ENCODE results near the gene EHHADH.
A peak's percentile ranks its signal among the peaks of the same experiment; 100 is the strongest.
"Not testable (repeated sequence)": the region's sequence is repeated elsewhere in the genome, so short reads cannot be mapped to it uniquely, and the experiment has no call there.

EHHADH gene

DNA sequence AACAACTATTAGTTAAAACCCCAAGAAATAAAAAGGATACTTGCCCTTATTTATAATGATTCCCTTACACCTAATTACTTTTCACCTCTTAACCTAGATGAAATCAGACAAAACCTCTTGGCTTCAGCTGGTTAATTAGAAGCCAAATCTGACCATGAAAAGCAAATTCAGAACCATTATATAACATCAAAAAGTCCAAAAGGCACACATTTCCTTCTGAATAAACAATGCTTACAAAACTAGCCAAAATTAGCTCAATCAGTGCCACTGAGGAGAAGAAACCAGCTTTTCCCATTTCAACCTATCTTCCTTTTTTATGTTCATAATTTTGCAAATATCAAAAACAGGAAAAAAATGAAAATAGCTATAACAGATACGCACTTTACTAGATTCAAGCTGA is 3.2 kb downstream of the EHHADH start:
- DNase-seq, result no peak

- DNase-seq, result no peak
Measured at GRCh38 chr3:185250247-185250646, 3.6 kb downstream of the EHHADH start.

DNA sequence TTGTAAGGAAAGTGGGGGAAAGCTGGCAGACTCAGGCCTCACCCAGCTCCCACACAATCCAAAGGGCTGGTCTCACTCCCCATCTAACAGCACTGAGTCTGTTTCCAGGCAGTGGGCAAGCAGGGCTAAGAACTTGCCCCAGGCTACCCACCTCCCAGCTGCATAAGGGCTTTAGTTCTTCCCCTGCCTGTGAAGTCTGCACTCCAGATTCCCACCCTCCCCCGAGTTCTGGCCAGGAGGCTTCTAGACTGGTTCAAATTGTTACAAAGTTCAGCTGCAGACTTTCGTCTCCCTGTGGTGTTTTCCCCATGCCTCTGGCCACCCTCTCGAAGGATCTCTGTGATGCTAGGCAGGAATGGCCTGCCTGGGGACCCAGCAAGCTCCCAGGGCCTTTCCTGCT is 11.2 kb downstream of the EHHADH start:
- DNase-seq, result no peak

DNA sequence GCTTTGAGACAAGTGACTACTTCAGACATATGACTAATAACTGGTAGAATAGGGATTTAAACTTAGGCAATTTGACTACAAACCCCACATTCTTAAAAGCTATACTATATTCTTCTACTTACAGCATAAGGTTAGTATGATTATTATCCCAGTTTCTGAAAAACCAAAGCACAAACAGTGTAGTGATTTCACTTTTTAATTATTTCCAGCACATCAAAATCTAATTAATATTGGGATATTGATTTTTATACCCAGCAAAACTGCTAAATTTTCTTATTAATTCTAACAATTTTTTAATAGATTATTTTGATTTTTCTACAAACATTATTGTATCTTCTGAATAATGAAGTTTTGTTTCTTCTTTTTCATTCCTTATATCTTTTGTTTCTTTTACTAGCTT is 16.9 kb downstream of the EHHADH start:
- no peak for DNase-seq

- DNase-seq, result no peak
Measured at GRCh38 chr3:185233328-185233727, 20.5 kb downstream of the EHHADH start.

DNA sequence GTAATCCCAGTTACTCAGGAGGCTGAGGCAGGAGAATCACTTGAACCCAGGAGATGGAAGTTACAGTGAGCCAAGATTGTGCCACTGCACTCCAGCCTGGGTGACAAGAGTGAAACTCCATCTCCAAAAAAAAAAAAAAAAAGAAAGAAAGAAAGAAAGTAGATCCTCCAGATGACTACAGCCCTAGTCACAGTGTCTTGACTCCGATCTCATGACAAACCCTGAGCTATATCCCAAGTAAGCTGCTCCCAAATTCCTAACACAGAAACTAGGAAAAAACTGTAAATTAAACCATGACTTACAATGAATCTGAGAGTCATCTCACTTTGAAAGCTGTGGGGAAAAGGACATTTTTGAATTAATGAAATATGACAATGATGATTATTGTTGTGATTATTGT is 27.3 kb downstream of the EHHADH start:
- DNase-seq, result not testable (repeated sequence)

DNA sequence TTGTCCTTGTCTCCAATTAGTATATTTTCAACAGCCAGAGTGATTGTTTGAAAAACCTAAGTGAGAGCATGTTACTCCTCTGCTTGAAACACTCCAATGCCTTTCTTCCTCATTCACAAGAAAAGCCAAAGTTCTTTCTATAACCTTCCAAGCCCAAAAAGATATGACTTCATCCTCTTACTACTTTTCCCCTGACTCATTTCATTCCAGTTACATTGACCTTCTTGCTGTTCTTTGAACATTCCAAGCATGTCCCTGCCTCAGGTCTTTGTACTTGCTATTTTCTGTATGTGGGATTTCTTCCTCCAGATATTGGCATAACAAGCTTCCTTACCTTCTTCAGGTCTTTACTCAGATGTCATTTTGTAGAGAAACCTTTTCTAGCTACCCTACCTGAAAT is 28.3 kb downstream of the EHHADH start:
- no peak for DNase-seq

GRCh38 chr3:185225080-185225479 is 28.8 kb downstream of the EHHADH start:
- DNase-seq, result no peak

GRCh38 chr3:185221203-185221602 is 32.6 kb downstream of the EHHADH start:
- no peak for DNase-seq

- peak; percentile 17 for DNase-seq
Measured at GRCh38 chr3:185216607-185216958, 37.3 kb downstream of the EHHADH start.

- no peak for DNase-seq
Measured at GRCh38 chr3:185215873-185216606, 37.8 kb downstream of the EHHADH start.

DNA sequence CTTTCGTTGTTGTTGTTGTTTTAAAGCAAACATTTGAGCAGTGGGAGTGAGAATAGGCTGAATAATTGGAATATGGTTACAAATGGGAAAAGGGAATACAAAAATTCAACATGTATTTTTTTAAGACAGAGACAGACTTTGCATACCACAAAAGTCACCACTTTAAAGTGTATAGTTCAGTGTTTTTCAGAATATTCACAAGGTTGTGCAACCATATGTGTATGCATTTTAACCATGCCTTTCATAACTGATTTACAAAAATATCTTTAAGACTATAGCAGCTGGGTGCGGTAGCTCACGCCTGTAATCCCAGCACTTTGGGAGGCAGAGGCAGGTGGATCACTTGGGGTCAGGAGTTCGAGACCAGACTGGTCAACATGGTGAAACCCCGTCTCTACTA is 41.3 kb downstream of the EHHADH start:
- DNase-seq, result no peak

- DNase-seq, result no peak
Measured at GRCh38 chr3:185212086-185212485, 41.8 kb downstream of the EHHADH start.

DNA sequence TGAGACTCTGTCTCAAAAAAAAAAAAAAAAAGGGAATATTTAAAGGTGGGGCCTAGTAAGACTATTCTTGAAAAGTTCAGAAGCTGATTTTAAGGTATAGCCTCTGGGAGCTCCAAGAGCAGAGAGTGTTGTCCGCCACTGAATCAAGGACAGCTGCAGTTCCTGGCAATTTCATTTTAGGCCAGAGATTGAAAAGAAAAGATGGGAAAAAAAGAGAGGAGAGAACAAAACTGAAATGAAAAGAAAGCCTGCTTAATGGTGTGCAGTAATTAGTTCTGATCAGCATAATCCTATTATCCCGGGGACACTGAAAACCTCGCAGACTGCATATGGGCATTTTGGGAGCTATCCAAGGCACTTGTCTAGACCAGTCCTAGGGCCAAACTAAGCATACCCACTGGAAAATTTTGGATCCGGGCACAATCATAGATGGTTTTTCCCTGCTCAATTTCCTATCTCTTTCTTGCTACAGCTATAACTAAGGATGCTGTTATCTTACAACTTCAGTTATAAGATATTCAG is 43.2 kb downstream of the EHHADH start:
- no peak for DNase-seq

DNA sequence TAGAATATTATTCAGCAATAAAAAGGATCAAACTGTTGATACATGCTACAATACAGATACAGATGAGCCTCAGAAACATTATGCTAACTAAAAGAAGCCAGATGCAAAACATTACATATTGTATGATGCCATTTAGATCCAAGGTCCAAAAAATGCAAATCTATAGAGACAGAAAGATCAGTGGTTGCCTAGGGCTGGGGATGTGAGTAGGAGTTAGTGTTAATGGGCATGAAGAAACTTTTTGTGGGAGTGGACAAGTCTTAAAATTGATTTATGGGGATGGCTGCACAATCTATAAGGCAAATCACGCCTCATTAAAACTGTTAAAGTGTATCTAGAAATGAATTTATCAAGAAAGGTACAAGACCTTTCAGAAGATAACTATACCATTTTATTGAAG is 45.0 kb downstream of the EHHADH start:
- DNase-seq, result no peak

DNA sequence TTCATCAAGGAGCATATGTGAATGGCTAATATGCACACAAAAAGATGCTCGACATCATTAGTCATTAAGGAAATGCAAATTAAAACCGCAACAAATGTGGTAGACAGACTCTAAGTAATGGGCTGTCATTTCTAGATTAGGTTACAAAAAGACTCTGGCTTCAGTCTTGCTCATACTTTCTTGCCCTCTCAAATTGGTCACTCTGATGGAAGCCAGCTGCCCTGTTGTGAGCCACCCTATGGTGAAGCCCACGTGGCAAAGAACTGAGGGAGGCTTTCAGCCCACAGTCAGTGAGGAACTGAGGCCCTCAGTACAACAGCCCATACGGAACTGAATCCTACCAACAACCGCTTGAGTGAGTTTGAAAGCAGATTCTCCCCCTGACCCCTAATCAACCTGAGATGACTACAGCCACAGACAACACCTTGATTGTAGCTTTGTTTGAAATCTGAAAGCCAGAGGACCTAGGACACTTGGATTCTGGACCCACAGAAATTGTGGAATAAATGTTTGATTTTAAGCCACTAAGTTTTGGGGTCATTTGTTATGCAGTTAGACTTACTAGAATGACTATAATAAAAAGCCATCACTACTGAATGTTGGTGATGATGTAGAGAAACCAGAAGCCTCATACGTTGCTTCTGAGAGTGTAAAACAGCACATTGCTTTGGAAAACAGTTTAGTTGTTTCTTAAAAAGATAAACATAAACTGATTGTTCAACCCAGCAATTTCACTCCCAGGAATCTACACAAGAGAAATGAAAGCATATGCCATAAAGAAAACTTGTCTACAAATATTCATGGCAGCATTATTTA is 45.7 kb downstream of the EHHADH start:
- no peak for DNase-seq

- no peak for DNase-seq
Measured at GRCh38 chr3:185207481-185207880, 46.4 kb downstream of the EHHADH start.

DNA sequence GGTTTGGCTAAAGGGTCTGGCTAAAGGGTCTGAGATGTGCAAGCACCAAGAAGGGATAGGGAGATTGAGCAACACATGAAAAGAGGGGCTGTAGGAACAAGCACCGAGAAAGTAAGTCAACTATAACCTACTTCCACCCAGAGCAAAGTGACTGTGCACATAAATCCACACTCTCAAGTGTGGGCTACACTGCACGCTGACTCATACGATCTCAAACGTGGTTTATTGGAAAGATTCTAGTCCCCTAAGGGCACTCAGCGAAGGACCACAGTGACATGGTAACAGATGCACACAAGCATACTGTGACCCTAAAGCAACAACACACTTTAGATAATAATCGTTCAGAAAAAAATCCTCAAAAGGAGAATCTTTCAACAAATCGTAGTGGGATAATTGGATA is 48.0 kb downstream of the EHHADH start:
- no peak for DNase-seq

- DNase-seq, result no peak
Measured at GRCh38 chr3:185204894-185205293, 49.0 kb downstream of the EHHADH start.

DNA sequence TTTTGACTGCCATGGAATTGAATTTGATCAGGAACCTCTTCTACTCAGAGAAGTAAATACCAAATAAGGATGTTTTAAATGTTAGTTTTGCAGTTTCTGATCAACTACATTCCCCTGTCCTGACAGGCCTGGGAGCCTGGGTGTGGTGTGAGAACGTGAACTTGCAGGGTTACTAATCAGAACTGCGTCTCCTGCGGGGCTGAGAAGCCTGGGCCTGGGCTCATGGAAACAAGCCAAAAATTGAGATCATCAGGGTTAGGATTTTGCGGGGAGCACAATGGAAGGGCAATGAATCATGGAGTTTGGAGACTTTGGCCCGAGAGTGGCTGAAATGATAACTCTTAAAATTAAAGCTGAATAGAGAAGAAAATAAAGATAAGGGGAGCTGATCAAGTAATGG is 53.2 kb downstream of the EHHADH start:
- no peak for DNase-seq

DNA sequence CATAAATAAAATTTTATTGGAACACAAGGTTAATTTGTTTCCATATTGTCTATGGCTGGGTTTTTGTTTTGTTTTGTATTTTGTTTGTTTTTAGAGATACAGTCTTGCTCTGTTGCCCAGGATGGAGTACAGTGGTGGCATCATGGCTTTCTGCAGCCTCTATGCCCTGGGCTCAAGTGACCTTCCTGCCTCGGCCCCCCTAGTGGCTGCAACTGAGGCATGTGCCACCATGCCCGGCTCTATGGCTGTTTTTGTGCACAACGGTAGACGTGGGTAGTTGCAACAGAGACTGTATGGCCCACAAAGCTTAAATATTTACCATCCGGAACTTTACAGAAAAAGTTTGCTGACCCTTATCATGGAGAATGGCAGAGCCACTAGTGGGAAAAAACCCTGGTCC is 54.2 kb downstream of the EHHADH start:
- no peak for DNase-seq

DNA sequence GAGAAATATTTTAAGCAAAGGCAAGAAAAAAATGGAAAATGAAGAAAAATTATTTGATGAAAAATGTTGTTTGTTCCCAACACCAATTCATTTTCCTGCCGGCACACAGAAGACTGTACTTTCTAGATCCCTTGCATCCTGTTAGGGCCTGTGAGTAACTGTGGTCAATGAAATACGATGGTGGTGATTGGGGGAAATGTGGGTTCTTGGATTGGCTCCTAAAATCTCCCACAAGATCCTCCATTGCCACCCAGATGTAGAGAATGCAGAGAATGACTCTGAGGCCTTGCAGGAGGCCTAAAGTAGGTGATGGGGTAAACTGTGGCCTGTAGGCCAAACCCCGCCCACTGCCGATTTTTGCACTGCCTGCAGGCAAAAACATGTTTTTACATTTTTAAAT is 54.6 kb downstream of the EHHADH start:
- no peak for DNase-seq

GRCh38 chr3:185197068-185197467 is 56.8 kb downstream of the EHHADH start:
- no peak for DNase-seq

DNA sequence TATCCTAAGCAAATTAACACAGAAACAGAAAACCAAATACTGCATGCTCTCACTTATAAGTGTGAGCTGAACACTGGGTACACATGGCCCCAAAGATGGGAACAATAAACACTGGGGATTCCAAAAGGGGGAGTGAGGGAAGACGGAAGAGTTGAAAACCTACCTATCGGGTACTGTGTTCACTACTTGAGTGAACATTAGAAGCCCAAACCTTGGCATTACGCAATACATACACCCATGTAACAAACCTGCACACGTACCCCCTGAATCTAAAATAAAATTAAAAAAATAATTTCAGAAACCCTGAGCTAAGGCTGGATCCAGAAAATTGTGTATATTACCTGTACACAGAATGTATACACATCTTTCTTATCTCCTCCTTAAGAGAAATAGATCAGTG is 58.2 kb downstream of the EHHADH start:
- DNase-seq, result no peak
